Measurements from ENCODE around the gene SPACA6.

Gene SPACA6

GRCh38 chr19:51691074-51691583 is 2.0 kb upstream of the SPACA6 start:
- Mint-ChIP-seq H3K27me3 (ENCODE audit: low read depth, poor library complexity) (peaks cover 6% of the 10 kb centered on the region), H3K27ac (peak overlapping the region; percentile 98), H3K9me3 (no peaks in the 10 kb centered on the region), H3K36me3 (ENCODE audit: low read depth) (peaks cover 33% of the 10 kb centered on the region), H3K4me1 (peaks cover 66% of the 10 kb centered on the region), H3K4me3 (peak overlapping the region; percentile 86)
- TF ChIP-seq, protein P1, sequence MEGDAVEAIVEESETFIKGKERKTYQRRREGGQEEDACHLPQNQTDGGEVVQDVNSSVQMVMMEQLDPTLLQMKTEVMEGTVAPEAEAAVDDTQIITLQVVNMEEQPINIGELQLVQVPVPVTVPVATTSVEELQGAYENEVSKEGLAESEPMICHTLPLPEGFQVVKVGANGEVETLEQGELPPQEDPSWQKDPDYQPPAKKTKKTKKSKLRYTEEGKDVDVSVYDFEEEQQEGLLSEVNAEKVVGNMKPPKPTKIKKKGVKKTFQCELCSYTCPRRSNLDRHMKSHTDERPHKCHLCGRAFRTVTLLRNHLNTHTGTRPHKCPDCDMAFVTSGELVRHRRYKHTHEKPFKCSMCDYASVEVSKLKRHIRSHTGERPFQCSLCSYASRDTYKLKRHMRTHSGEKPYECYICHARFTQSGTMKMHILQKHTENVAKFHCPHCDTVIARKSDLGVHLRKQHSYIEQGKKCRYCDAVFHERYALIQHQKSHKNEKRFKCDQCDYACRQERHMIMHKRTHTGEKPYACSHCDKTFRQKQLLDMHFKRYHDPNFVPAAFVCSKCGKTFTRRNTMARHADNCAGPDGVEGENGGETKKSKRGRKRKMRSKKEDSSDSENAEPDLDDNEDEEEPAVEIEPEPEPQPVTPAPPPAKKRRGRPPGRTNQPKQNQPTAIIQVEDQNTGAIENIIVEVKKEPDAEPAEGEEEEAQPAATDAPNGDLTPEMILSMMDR (IDR thresholded peaks at IDR 0.05): no peak
- DNase-seq: no peak

GRCh38 chr19:51691584-51692428 is 1.3 kb upstream of the SPACA6 start:
- peaks cover 6% of the 10 kb centered on the region for H3K27me3 Mint-ChIP-seq (ENCODE audit: low read depth, poor library complexity)
- no peaks in the 10 kb centered on the region for H3K9me3 Mint-ChIP-seq
- H3K27ac Mint-ChIP-seq: peak overlapping the region; percentile 98
- DNase-seq: peak; percentile 18
- TF ChIP-seq, protein P1 (IDR thresholded peaks at IDR 0.05): no peak
- H3K36me3 Mint-ChIP-seq (ENCODE audit: low read depth): peaks cover 40% of the 10 kb centered on the region
- peak overlapping the region; percentile 86 for H3K4me3 Mint-ChIP-seq
- H3K4me1 Mint-ChIP-seq: peaks cover 61% of the 10 kb centered on the region

DNA sequence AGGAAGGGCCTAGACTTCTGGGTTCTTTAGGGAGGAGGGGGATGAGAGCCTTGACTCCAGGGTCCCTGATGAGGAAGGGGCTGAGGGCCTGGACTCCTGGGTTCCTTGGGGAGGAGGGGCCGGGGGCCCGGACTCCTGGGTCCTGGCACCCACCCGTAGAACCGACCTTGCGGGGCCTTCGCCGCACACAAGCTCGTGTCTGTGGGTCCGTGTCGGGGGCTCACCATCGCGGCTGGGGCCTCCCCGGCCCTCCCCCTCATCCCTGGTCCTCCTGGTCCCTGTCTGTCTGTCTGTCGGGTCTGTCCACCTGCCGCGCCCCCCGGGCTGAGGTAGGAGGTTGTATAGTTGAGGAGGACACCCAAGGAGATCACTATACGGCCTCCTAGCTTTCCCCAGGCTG is 662 bp upstream of the SPACA6 start:
- Mint-ChIP-seq H3K27me3 (ENCODE audit: low read depth, poor library complexity) (peaks cover 6% of the 10 kb centered on the region), H3K36me3 (ENCODE audit: low read depth) (peaks cover 47% of the 10 kb centered on the region)

DNA sequence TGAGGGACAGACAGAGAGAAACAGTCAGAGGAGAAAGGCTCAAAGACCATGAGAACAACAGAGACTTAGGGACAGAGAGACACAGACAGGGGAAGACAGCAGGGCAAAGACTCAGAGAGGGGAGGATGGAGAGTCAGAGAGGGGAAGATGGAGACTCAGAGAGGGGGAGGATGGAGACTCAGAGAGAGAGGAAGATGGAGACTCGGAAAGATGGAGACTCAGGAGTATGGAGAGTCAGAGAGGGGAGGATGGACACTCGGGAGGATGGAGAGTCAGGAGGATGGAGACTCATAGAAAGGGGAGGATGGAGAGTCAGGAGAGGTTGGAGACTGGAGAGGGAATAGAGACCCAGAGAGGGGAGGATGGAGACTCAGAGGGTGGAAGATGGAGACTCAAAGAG is 689 bp downstream of the SPACA6 start:
- peak overlapping the region; percentile 20 for H3K4me3 Mint-ChIP-seq
- H3K36me3 Mint-ChIP-seq (ENCODE audit: low read depth): peaks cover 60% of the 10 kb centered on the region

More for the DNA sequence above, 662 bp upstream of the SPACA6 start:
- DNase-seq: no peak
- Mint-ChIP-seq H3K27ac (no peak overlapping the region), H3K9me3 (no peaks in the 10 kb centered on the region), H3K4me3 (peak overlapping the region; percentile 86), H3K4me1 (peaks cover 54% of the 10 kb centered on the region)
- TF ChIP-seq, protein P1 (IDR thresholded peaks at IDR 0.05): no peak

DNA sequence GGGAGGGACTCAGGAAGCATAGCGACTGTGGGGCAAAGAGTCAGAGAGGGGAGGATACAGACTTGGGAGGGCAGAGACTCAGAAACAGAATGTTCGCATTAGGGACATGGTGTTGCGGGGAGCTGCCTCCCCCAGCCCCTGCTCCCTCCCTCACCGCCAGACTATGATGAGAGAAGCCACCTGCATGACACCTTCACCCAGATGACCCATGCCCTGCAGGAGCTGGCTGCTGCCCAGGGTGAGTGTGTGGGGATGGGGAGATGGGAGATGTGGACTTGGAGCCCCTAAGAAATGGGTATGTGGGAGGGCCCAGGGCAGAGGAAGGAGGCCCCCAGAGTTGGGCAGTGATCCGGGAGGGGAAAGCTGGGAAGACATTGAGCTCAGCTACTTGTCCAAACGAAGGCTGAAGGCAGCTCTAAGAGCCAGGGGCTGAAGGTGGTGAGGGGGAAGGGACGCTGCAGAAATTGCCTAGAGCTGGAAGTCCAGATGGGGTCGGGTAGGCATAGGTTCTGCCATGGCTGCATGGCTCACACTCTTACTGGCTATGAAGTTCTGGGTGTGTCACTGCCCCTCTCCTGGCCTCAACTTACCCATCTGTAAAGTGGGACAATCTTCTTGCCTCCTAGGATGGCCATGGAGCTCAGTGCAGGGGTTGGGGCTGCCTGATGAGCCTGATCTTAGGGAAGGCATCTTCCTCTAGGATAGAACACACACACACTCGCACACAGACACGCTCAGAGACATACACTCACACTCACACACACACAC is 1.4 kb downstream of the SPACA6 start:
- peak overlapping the region; percentile 20 for H3K4me3 Mint-ChIP-seq
- TF ChIP-seq, protein P1 (IDR thresholded peaks at IDR 0.05): no peak
- peak overlapping the region; percentile 14 for H3K27ac Mint-ChIP-seq
- no peaks in the 10 kb centered on the region for H3K9me3 Mint-ChIP-seq
- H3K4me1 Mint-ChIP-seq: peaks cover 42% of the 10 kb centered on the region
- peaks cover 67% of the 10 kb centered on the region for H3K36me3 Mint-ChIP-seq (ENCODE audit: low read depth)
- no peak for DNase-seq
- H3K27me3 Mint-ChIP-seq (ENCODE audit: low read depth, poor library complexity): peaks cover 3% of the 10 kb centered on the region

More for the DNA sequence above, 689 bp downstream of the SPACA6 start:
- Mint-ChIP-seq H3K9me3 (no peaks in the 10 kb centered on the region), H3K27me3 (ENCODE audit: low read depth, poor library complexity) (peaks cover 3% of the 10 kb centered on the region), H3K4me1 (peaks cover 41% of the 10 kb centered on the region), H3K27ac (no peak overlapping the region)
- DNase-seq: no peak
- TF ChIP-seq, protein P1 (IDR thresholded peaks at IDR 0.05): no peak

Measured in nephron progenitor cell (in vitro differentiated cells).